ENCODE data around the gene RAB23.

Gene RAB23

DNA sequence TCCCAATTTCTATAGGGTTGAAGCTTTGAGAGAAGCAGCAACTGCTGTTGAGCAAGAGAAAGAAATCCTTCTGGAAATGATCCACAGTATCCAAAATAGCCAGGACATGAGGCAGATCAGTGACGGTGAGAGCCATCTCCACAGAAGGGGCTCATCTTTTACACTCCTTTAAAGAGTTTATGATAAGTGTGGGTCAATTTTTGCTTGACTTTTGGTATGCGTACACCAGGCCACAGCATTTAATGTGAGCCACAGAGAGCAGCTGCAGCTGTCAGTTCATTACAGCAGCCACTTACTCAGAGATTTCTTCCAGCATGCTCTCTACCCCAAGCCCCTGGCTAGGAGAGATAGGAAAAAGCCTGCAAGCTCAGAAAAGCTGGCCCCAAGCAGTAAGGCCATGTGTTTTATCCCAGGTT lies 40.1 kb downstream of the RAB23 start:
- DNase-seq (ENCODE audit: low read depth in 2 of 2): no peak

DNA sequence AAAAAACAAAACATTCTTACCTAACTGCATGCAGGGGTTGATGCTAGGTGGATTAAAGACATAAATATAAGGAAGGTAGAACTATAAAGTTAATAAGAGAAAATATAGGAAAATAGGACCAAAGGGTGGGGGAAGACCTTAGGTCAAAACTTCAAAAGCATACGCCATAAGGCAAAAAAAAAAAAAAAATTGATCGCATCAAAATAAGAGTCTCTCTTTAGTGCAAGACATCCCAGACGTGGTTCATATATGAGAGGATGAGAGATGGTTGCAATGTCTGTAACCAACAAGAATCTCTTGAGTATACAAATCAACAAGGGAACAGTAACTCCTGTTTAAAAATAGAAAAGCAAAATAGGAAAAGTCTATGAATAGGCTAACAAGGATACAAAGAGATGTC lies 41.5 kb downstream of the RAB23 start:
- DNase-seq (ENCODE audit: low read depth in 2 of 2): no peak

DNA sequence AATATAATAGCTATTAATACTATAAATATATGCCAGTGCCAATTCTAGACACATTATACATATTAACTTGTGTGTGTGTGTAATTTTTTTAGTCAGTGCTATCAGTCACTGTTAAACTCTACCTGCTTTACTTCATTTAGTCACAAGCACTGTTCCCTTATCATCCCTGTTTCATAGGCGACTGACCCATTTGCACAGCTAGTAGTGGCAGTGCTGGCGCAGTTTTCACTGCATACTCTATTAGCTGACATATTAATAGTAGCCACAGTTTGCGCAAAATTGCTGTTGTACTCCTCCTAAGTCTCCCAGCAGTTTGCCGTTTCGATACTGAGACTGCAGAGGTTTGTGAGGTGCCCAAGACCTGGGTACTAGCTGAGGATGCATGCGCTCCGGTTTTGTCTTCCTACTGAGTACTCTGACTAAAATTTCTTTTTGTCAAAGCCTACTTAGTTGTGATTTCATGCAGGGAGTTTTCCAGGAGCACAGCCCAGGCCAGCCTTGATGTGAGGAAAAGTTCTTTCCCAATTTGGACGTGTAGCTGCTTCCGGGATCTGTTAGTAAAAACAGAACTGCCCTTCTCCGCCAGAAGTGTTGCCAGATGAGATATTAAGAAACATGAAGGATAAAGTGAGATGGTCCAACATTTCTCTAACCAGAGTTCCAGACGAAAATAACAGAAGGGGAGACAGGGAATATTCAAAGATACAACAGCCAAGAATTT lies 44.4 kb downstream of the RAB23 start:
- no peak for DNase-seq (ENCODE audit: low read depth in 2 of 2)

DNA sequence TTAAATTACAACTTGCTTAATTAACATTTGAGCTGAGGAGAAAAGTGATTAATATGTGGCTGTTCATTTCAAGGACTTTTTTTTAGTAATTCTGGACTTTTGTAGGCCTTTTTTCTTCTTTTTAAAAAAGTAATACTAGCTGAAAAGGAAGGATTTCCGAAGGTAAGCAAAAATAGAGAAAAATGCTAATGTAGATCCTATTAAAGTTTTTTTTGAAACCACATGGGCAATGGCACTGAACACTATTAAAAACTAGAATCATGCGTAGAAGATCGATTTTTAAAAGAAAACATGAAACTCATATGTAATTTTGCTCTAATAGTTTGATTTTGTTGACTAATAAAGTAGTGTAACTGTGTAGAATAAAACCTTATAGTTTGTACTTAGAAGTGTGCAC lies 47.6 kb downstream of the RAB23 start:
- no peak for DNase-seq (ENCODE audit: low read depth in 2 of 2)

DNA sequence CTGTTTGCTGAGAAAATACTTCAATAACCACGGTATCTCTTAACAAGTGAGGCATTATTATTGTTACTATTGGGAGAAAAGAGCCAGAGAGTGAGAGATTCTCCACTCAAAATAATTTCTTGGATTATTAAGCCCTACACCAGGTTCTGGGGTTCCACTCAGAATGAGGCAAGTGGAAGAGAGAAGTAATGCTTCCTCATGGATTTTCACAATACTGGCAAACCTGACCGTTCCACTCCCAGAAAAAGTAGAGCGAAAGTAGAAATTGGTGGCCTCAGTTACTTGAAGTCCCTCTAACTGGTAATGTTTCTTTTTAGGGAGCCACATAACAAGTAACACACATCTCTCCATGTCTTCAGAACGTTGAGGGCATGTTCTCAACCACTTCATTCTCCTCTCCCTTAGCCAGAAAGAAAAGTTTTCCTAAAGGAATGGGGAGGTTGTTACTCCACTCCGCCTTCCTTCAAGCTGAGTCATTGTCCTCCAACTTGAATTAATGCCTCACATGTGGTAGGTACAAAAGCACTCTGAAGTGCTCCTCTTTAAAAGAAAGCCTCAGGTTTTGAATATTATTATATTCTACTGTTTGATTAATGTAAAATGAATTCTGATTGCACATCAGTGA lies 48.1 kb downstream of the RAB23 start:
- DNase-seq (ENCODE audit: low read depth in 2 of 2): peak; percentile 47 to 57

DNA sequence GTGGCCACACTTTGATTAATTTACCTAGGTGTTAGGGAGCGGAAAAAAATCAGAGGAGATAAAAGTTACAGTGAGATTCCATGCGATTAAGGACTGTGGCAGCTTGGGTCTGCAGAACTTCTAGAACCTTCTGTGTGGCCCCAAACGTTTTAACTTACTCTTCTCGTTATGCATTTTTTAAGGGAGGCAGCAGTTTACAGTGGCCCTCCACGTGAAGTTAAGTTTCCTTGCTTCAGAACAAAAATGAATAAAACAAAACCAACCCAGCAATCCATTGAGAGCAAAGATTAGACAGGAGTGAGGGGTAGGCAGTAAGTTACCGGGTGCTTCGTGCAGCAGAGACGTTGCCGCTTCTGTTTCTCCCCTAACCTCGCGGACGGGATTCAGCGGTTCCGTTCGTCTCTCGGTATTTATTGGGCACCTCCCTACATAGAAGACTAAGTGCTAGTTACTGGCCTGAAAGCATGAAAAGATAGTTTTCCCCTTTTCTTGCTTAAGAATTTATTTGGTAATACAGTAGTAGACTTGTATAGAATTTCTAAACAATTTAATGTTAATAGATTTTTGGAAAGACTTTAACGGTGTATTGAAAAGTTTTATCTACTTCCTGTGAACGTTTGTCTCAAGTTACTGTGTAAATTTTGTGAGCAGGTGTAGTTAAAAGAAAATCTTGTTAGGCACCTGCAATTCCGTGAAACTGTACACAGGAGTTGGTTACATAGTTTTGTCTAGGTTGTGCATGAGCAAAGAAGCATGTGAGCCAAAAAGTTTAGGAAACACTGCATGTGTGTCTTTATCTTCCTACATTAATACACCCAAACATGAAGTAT lies 48.8 kb downstream of the RAB23 start:
- no peak for DNase-seq (ENCODE audit: low read depth in 2 of 2)

DNA sequence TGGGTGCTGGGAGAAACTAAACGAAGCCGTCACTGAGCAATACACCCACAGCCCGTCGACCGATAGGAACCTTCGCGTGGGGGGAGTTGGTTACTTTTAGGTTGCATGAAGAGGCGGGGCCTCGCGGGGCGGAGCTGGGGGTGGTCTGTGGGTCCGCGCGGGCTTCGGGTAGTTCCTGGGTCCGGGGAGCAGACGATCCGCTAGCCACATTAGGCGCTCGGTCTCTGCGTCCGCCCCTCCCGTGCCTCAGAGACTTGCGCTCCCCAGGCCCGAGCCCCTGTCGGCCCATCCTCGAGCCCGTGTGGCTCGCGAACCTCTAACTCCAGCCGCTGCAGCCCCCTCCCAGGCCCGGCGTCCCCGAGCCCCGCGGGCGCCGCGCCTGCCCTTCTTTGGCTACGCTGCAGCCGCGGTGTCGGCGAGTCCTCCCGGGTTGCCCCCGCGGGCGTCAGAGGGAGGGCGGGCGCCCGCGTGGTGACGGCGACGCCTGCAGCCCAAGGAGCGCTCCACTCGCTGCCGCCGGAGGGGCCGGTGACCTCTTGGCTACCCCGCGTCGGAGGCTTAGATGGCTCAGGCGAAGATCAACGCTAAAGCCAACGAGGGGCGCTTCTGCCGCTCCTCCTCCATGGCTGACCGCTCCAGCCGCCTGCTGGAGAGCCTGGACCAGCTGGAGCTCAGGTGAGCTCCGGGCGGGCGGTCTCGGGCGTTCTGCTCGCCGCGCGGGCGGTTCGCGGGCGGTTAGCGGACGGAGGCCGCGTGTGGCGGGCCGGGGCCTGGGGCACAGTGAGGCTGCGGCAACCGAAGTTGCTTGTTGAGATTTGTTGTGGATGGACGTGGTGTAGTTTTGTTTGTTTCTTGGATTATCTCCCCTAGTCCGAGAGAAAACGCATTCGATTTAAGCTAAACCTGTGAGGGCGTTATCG lies 49.7 kb downstream of the RAB23 start, which contains the start of gene BAG2:
Gene BAG2, plus strand, starts transcription at position 191 of the 920 bp plus-strand sequence. Its CDS starts 372 bp downstream, at position 563.
- peak; percentile 70 to 75 for DNase-seq (ENCODE audit: low read depth in 2 of 2)

DNA sequence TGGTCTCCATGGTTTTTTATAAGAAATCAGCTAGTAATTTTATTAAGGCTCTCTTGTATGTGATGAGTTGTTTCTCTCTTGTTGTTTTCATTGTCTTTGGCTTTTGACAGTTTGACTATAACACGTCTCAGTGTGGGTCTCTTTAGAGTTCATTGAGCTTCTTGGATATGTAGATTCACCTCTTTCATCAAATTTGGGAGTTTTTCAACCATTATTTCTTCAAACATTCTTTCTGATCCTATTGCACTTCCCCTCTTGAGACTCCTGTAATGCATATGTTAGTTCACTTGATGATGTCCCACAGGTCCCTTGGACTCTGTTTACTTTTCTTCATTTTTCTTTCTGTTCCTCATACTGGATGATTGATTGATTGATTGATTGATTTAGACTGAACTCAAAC lies 57.0 kb downstream of the RAB23 start:
- no peak for DNase-seq (ENCODE audit: low read depth in 2 of 2)

DNA sequence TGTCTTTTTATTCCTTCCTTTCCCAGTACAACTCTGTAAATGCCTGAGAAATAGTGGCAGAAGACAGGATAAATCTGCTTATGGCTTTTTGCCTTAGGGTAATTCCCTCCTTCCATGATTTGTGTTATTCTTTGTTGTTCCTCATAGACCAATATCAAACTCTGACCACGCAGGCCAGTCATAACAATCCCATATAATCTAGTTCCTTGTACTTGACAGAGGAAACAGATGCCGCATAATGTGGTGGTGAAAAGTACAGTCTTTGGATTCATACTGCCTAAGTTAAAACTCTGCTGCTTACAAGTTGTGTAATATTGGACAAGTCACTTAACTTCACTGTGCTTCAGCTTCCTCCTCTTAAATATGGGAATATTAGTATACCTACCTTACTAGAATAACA lies 58.2 kb downstream of the RAB23 start:
- no peak for DNase-seq (ENCODE audit: low read depth in 2 of 2)

DNA sequence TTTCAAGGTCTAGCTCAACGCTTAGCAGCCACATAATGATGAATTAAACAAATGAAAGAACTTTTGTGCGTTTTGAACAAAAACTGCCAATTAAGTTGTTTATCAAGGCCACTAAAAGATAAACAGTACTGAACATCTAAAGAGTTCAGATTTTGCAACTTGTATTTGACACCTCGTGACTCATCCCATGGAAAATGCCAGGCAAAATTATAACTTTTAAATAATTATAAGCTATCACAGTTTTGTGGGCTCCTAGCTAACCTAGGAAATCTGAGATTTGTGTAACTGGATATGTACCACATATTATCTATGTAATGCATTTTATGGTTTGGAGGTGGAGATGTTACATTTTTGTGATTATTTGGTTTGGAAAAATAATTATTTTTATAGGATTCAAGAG lies 59.6 kb downstream of the RAB23 start:
- DNase-seq (ENCODE audit: low read depth in 2 of 2): no peak

DNA sequence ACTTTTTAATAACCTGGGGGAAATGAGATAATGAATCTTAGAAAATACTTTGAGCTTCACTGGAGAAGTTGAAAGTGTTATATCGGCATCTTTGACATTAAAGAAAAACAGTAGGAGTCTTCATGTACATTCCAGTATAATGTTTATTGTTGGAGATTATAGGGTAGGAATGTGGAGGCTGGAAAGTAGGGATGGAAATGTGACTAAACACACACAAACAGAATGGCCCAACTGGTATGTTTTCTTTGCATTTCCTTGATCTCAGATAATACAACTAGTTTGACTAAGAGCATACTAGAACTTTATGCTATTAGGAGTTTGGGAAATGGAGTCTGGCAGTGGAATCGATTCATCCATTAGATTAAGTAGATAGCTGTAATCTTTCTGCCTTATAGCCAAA lies 60.1 kb downstream of the RAB23 start:
- no peak for DNase-seq (ENCODE audit: low read depth in 2 of 2)

DNA sequence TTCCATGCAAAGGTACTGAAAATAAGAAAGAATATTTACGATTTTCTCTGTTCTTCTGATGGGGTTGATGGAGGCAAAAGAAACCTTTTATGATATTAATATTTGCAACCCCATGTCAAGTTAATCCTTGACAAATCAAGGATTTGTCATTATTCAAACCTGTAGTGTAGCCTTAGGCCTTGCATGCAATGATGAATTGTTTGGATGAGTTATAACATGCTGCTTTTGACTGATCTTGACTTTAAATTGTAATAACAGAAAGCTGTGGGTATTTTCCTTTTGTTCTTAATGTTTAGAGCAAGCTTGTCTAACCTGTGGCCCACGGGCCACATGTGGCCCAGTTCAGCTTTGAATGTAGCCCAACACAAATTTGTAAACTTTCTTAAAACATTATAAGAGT lies 63.0 kb downstream of the RAB23 start:
- DNase-seq (ENCODE audit: low read depth in 2 of 2): no peak

DNA sequence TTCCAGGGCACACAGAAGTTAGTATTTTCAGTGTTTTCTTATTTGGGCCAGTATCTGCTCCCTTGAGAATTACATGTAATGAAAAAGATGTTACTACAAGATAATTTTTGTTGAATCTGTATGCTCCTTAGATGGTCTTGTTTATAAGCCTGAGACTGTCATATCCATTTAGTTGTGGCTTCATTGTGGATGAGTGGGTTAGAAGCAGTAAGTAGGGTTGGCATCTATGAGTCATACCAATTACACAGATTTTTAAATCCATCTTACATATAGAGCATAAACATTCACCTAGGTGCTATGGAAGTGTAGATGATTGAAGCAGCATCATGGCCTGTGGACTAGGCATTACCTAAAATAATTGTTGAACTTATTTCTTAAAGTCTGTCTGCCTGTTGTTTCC lies 63.4 kb downstream of the RAB23 start:
- no peak for DNase-seq (ENCODE audit: low read depth in 2 of 2)

DNA sequence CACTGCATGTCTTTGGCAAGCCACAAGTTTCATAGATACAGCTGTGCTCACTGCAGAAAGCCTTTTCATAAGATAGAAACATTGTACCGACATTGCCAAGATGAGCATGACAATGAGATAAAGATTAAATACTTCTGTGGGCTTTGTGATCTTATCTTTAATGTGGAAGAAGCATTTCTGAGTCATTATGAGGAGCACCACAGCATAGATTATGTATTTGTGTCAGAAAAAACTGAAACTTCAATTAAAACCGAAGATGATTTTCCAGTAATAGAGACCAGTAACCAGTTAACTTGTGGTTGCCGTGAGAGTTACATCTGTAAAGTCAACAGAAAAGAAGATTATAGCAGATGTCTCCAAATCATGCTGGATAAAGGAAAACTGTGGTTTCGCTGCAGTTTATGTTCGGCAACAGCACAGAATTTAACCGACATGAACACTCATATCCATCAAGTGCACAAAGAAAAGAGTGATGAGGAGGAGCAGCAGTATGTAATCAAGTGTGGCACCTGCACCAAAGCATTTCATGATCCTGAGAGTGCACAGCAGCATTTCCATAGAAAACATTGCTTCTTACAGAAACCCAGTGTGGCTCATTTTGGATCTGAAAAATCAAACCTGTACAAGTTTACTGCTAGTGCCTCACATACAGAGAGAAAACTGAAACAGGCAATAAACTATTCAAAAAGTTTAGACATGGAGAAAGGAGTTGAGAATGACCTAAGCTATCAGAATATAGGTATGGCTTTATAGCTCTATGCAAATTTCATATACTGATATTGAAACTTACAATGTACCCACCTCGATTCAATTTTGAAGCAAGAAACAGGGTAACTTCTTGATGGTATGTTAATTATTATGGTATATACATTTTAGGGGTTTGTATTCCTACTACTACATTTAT lies 73.9 kb downstream of the RAB23 start:
- no peak for DNase-seq (ENCODE audit: low read depth in 2 of 2)

DNA sequence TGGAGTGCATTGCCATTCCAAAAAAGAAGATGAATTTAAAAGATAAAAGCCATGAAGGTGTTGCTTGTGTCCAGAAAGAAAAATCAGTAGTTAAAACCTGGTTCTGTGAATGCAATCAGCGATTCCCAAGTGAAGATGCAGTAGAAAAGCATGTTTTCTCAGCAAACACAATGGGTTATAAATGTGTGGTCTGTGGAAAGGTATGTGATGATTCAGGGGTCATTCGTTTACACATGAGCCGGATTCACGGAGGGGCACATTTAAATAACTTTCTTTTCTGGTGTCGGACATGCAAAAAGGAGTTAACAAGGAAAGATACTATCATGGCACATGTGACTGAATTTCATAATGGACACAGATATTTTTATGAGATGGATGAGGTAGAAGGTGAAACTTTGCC lies 74.7 kb downstream of the RAB23 start:
- DNase-seq (ENCODE audit: low read depth in 2 of 2): no peak

DNA sequence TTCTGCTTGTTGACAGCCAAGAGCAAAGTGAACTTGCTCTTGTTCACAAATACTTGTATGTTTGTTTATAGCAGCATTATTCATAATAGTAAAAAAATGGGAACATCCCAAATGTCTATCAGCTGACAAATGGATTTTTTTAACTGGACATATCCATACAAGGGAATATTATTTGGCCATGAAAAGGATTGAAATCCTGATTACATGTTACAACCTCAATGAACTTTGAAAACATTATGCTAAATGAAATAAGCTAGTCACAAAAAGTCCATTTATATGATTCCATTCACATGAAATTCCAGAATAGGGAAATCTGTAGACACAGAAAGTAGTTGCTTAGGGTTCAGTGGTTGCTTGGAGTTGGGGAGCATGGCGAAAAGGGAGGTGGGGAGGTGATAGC lies 78.4 kb downstream of the RAB23 start:
- no peak for DNase-seq (ENCODE audit: low read depth in 2 of 2)

DNA sequence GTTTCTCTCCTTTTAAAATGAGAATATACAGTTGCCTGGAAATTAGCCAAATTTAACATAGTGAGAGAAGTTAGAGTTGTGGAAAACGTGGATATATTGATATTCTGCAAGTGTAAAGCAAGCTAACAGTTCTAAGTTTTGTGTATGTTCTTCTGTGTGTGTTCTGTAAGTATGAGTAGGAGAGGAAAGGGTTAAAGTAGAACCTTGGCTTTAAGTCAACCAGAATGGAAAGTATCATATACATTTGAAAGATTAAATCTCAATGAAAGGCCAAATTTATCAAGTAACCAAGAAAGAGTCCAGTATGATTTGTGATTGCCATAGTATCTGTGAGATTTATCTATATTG lies 80.0 kb downstream of the RAB23 start:
- no peak for DNase-seq (ENCODE audit: low read depth in 2 of 2)

DNA sequence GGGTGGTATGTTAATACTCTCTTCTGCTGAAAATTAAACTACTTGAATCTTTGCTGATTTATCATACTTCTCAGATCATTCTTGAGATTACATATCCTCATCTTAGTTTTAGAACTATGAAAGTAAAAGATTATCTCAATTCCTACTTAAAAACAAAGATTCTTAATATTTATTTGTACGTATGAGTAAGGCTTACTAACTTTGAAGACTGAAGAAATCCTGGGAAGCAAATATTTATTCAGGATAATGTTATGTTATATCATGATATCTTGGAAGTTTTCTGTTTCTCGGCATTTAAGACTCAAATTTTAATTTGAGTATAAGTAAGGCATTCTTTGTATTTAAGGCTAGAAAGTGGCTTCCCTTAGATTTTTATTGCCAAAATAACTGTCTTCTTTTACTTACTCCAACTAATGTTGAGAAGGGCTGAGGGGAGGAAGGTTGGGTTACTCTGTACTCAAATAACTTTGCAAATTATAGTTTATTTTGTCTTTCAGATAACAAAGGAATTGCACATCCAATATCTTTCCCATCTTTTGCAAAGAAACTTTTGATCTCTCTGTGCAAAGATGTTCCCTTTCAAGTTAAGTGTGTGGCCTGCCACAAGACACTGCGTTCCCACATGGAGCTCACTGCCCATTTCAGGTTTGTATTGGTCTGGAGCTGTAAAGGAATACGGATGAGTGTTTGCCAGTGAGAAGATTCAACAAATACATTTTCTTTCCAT lies 80.5 kb downstream of the RAB23 start:
- no peak for DNase-seq (ENCODE audit: low read depth in 2 of 2)

DNA sequence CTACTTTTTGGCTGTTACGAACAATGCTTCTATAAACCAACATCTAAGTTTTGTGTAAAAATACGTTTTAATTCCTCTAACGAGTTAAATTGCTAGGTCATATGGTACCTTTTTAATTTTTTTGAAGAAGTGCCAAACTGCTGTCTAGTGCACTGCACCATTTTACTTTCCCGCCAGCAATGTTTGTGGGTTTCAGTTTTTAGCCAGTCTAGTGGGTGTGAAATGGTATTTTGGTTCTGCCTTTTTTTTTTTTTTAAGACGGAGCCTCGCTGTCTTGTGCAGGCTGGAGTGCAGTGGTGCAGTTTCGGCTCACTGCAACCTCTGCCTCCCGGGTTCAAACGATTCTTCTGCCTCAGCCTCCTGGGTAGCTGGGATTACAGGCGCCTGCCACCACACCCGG lies 84.1 kb downstream of the RAB23 start:
- no peak for DNase-seq (ENCODE audit: low read depth in 2 of 2)

DNA sequence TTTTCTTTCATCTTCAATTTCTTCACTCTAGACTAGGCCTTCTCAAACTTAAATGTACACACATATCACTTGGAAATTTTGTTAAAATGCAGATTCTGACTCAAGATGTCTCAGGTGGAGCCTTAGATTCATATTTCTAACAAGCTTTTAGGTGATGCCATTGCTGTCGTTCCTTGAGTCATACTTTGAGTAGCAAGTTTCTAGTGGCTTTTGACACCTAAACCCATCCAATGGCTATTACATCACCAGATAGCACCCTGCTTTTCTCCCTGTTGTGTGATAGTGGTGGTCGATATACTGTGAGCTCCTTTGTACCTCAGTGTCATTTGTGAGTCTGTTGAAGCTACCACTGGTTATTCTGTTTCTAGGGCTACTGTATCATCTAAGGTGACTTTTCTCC lies 84.8 kb downstream of the RAB23 start:
- no peak for DNase-seq (ENCODE audit: low read depth in 2 of 2)
